ENCODE results near the gene RFXAP. TPM values are rescaled to one million over a fixed set of nuclear protein-coding genes. Genes with fewer than 3 reads are reported as not detected.
"Not testable (repeated sequence)": the region's sequence is repeated elsewhere in the genome, so short reads cannot be mapped to it uniquely, and the experiment has no call there.

RFXAP gene
- total RNA-seq, 1 experiment from 2014 or later, result 8.7 TPM

DNA sequence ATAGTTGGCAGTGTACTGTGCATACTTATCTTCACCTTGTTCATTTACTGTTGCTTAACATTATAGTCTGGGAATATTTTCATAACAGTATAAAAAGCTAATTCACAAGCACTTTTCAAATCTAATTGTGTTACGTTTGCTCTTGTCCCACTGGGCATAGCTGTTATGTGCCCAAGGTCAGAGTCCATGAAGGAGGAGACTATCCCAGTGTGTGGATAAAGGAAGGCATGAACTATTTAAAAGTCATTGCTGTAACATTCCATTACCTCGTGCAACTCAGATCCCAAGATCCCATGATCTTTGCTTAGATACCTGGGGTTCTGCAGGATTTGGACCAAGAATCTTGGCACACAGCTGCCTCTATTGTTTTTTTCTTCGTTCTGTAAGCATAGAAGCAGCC lies 35.1 kb upstream of the RFXAP start:
- no CpG with 5 or more reads among the region's 3 CpGs for WGBS (ENCODE audit: extremely low coverage, insufficient read length, low lambda C conversion rate)
- H3K4me2 ChIP-seq (ENCODE audit: insufficient read depth, insufficient read length, low read length), result no peak overlapping the region
- peaks cover 18 to 22% of the 10 kb centered on the region in 2 experiments for H3K4me1 Mint-ChIP-seq

GRCh38 chr13:36786175-36786574 lies 32.8 kb upstream of the RFXAP start:
- H3K9me3 ChIP-seq (ENCODE audit: control insufficient read depth, low read depth, low read length); H3K18ac ChIP-seq (ENCODE audit: insufficient read length, low read depth, low read length); H4K8ac ChIP-seq (replicated peaks; ENCODE audit: insufficient read length, low read depth, low read length); H3K79me1 ChIP-seq (ENCODE audit: insufficient read depth, low read depth, low read length, poor library complexity, severe bottlenecking); H2AK5ac ChIP-seq (ENCODE audit: insufficient read length, low read length); H2BK15ac ChIP-seq (ENCODE audit: low read depth, low read length); H2AFZ ChIP-seq (ENCODE audit: low read length); H3K4me2 ChIP-seq (ENCODE audit: insufficient read depth, insufficient read length, low read length); H3K36me3 Mint-ChIP-seq (ENCODE audit: insufficient read depth in 1 of 3, low read depth in 3 of 3); H3K4me3 Mint-ChIP-seq; H2BK120ac ChIP-seq (ENCODE audit: low read depth, low read length, poor library complexity, severe bottlenecking); H2BK5ac ChIP-seq (ENCODE audit: insufficient read length, low read length); H3K27me3 ChIP-seq (ENCODE audit: insufficient read depth, low read length); H4K5ac ChIP-seq (ENCODE audit: insufficient read length, low read depth, low read length); H2BK12ac ChIP-seq (ENCODE audit: insufficient read length, low read depth, low read length); H3K4me1 ChIP-seq (ENCODE audit: insufficient read depth, low read length); H3K4ac ChIP-seq (ENCODE audit: low read depth, low read length); H3T11ph ChIP-seq (ENCODE audit: low read length); H3K27ac Mint-ChIP-seq; H3K27me3 Mint-ChIP-seq (ENCODE audit: low read depth); H2BK20ac ChIP-seq (ENCODE audit: low read depth, low read length, poor library complexity, severe bottlenecking); H3K14ac ChIP-seq (ENCODE audit: insufficient read depth, low read length); H4K91ac ChIP-seq (ENCODE audit: insufficient read length, low read depth, low read length); DNase-seq; H3K9ac ChIP-seq (ENCODE audit: extremely low read depth, insufficient read length, low read length); H3K27ac ChIP-seq (ENCODE audit: insufficient read length, low read depth, low read length); H3K23me2 ChIP-seq (ENCODE audit: insufficient read length, low read depth, low read length, poor library complexity, severe bottlenecking); H4K20me1 ChIP-seq (ENCODE audit: control insufficient read depth, insufficient read depth, insufficient read length); H3K56ac ChIP-seq (ENCODE audit: insufficient read length, low read depth, low read length); H3K23ac ChIP-seq (ENCODE audit: insufficient read length, low read depth, low read length); H3K79me2 ChIP-seq (ENCODE audit: insufficient read depth, low read length); H3K9me3 Mint-ChIP-seq: not testable (repeated sequence)
- peaks cover 14 to 18% of the 10 kb centered on the region in 2 experiments for H3K4me1 Mint-ChIP-seq
- no CpG with 5 or more reads among the region's 4 CpGs for WGBS (ENCODE audit: extremely low coverage, insufficient read length, low lambda C conversion rate)

More for the DNA sequence above, 35.1 kb upstream of the RFXAP start:
- Histone ChIP-seq H4K5ac (ENCODE audit: insufficient read length, low read depth, low read length) (no peak overlapping the region), H4K91ac (ENCODE audit: insufficient read length, low read depth, low read length) (no peak overlapping the region), H2AFZ (ENCODE audit: low read length) (no peak overlapping the region), H3K27ac (ENCODE audit: insufficient read length, low read depth, low read length) (no peak overlapping the region), H3K9me3 (ENCODE audit: control insufficient read depth, low read depth, low read length) (no peaks in the 10 kb centered on the region), H3K4me1 (ENCODE audit: insufficient read depth, low read length) (peaks cover under 1% of the 10 kb centered on the region; the same call in 1 of the 2 replicates), H4K8ac (replicated peaks; ENCODE audit: insufficient read length, low read depth, low read length) (no peak overlapping the region), H4K20me1 (ENCODE audit: control insufficient read depth, insufficient read depth, insufficient read length) (no peaks in the 10 kb centered on the region), H2BK12ac (ENCODE audit: insufficient read length, low read depth, low read length) (no peak overlapping the region), H3K23ac (ENCODE audit: insufficient read length, low read depth, low read length) (no peak overlapping the region), H3K79me2 (ENCODE audit: insufficient read depth, low read length) (no peaks in the 10 kb centered on the region), H3K27me3 (ENCODE audit: insufficient read depth, low read length) (no peaks in the 10 kb centered on the region), H3K23me2 (ENCODE audit: insufficient read length, low read depth, low read length, poor library complexity, severe bottlenecking) (no peaks in the 10 kb centered on the region), H2BK20ac (ENCODE audit: low read depth, low read length, poor library complexity, severe bottlenecking) (no peak overlapping the region), H3K79me1 (ENCODE audit: insufficient read depth, low read depth, low read length, poor library complexity, severe bottlenecking) (no peaks in the 10 kb centered on the region), H3K56ac (ENCODE audit: insufficient read length, low read depth, low read length) (no peak overlapping the region), H2BK120ac (ENCODE audit: low read depth, low read length, poor library complexity, severe bottlenecking) (no peak overlapping the region), H2BK15ac (ENCODE audit: low read depth, low read length) (no peak overlapping the region), H3K14ac (ENCODE audit: insufficient read depth, low read length) (no peak overlapping the region), H2AK5ac (ENCODE audit: insufficient read length, low read length) (no peak overlapping the region), H3K9ac (ENCODE audit: extremely low read depth, insufficient read length, low read length) (no peak overlapping the region), H3K4ac (ENCODE audit: low read depth, low read length) (no peak overlapping the region), H2BK5ac (ENCODE audit: insufficient read length, low read length) (no peak overlapping the region), H3T11ph (ENCODE audit: low read length) (no peak overlapping the region), H3K18ac (ENCODE audit: insufficient read length, low read depth, low read length) (no peak overlapping the region)
- DNase-seq, result no peak
- Mint-ChIP-seq H3K27ac (no peak overlapping the region), H3K4me3 (no peak overlapping the region), H3K9me3 (no peaks in the 10 kb centered on the region), H3K27me3 (ENCODE audit: low read depth) (no peaks in the 10 kb centered on the region; the same call in 1 of the 2 replicates), H3K36me3 (ENCODE audit: insufficient read depth in 1 of 3, low read depth in 3 of 3) (peaks cover 0 to 4% (median 3%) of the 10 kb centered on the region in 3 experiments; a peak in 2 of 7 replicates)
- TF ChIP-seq CTCF (conservative IDR thresholded peaks at IDR 0.05), result no peak

All from H9 (cell line).